Esophagus (tissue), 2 donors: ENCODE measurements around the gene MAPK4. TPM values are rescaled to one million over a fixed set of nuclear protein-coding genes. Genes with fewer than 3 reads are reported as not detected.

Experiments used
- H3K27ac ChIP-seq, 2 donors: one replicate each; pipeline ENCODE4 v1.5.1; 2013; ENCODE audit warnings: low read depth in 2 of 2, mild to moderate bottlenecking in 2 of 2, inconsistent platforms in 1 of 2, low read length in 1 of 2, moderate library complexity in 1 of 2
- H3K27me3 ChIP-seq, 2 donors: one replicate each; pipeline ENCODE4 v1.6.1; 2013; ENCODE audit warnings: low read length in 2 of 2, control low read depth in 1 of 2, mild to moderate bottlenecking in 1 of 2; ENCODE audit not compliant: insufficient read depth in 2 of 2, control insufficient read depth in 1 of 2
- H3K36me3 ChIP-seq, 2 donors: one replicate each; pipeline ENCODE4 v1.6.1; 2013; ENCODE audit warnings: low read length in 1 of 2; ENCODE audit not compliant: control insufficient read depth in 2 of 2, insufficient read depth in 2 of 2
- H3K4me1 ChIP-seq, 2 donors: one replicate each; pipeline ENCODE4 v1.6.1; 2013; ENCODE audit warnings: low read length in 1 of 2; ENCODE audit not compliant: control insufficient read depth in 2 of 2, insufficient read depth in 2 of 2
- H3K4me3 ChIP-seq, 2 donors: one replicate each; pipeline ENCODE4 v1.5.1; 2013; ENCODE audit warnings: low read length in 2 of 2, mild to moderate bottlenecking in 2 of 2, low read depth in 1 of 2, moderate library complexity in 1 of 2
- H3K9me3 ChIP-seq, 2 donors: one replicate each; pipeline ENCODE4 v1.6.1; 2013; ENCODE audit warnings: mild to moderate bottlenecking in 2 of 2, low read depth in 1 of 2, low read length in 1 of 2, moderate library complexity in 1 of 2; ENCODE audit not compliant: control insufficient read depth in 2 of 2, insufficient read depth in 1 of 2
- WGBS, 2 donors: extraction: QIAGEN DNeasy Blood & Tissue Kit; methylation state at CpG; one replicate each; pipeline ENCODE4 v1.1.7; 2013; 5-methylcytosine and 5-hydroxymethylcytosine counted together
- polyA plus RNA-seq, 2 donors: library from polyadenylated mRNA; stranded (reverse); fragments of 200-250 nt; gene quantifications; one replicate each; pipeline ENCODE4 v1.2.3, GENCODE V29; 2013
- donor health status: healthy with polysubstance abuse.
- donor health status: Bipolar disorder and iron deficiency.

The MAPK4 gene
- polyA plus RNA-seq, 2 donors = 0.16 to 0.65 TPM

DNA sequence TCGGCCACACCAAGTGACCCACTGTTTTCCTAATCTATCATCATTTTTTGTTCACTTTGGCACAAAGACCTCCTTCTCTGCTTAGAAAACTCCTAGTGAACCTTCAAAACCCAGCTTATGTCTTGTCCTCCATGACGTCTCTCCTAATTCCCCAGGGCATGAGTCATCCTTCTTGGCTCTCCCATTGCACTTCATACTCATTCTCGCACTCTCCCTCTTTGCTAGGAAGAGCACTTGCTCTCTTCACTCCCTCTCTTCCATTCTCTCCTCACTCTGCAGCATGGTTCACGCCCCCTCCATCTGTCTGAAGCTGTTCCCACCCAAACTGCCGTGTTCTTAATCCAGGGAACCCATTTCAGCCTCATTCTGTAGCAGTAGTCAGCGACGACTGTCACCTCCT is 156.0 kb downstream of the MAPK4 start:
- WGBS, 2 donors = 82 to 89% methylated on average over 7 of the region's 7 CpGs
- H3K27me3 ChIP-seq = no peaks in the 10 kb centered on the region
- H3K4me3 ChIP-seq = no peak overlapping the region
- H3K9me3 ChIP-seq = peaks cover 0 to 8% of the 10 kb centered on the region in 2 donors
- no peaks in the 10 kb centered on the region for H3K4me1 ChIP-seq
- H3K27ac ChIP-seq = no peak overlapping the region
- H3K36me3 ChIP-seq = no peaks in the 10 kb centered on the region

DNA sequence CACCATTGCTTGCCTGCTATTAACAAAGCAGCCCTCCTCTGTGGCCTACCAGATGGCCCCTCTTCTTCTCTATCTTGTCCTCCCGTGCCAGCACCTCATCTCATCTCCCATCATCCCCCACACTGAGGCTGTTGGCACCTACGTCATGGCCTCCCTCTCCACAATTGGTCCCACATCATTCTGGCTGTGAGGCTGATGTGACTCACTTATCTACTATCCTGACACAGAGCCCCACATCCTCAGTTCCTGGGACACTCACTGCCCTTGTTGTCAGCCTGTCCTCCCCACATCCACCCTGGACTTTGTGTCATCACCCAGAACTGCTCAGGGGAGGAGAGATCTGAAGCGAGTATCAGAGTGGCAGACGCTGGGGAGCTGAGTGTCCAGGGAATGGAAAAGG is 157.0 kb downstream of the MAPK4 start:
- no peak overlapping the region for H3K27ac ChIP-seq
- no peaks in the 10 kb centered on the region for H3K27me3 ChIP-seq
- peaks cover 0 to 8% of the 10 kb centered on the region in 2 donors for H3K9me3 ChIP-seq
- no peaks in the 10 kb centered on the region for H3K36me3 ChIP-seq
- H3K4me1 ChIP-seq = no peaks in the 10 kb centered on the region
- no peak overlapping the region for H3K4me3 ChIP-seq
- 87 to 89% methylated on average over 4 of the region's 4 CpGs for WGBS, 2 donors

DNA sequence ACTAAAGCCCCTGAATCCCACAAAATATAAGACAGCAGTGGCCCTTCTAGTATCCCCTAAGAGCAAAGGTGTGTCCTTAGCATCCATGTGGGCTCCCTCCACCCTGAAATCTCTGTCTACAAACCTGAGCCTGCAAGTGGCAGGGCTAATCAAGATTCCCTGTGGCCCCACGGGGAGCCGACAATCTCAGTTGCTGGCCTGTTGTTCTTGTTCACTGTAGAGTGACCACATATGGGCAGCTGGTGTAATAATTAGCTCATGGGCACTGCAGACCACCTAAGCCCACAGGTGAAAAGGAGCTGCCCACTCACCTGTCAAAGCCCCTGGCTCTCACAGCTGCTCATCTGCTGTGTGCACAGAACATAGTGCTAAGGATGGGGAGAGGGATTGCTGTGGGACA is 157.7 kb downstream of the MAPK4 start:
- no peaks in the 10 kb centered on the region for H3K4me1 ChIP-seq
- peaks cover 0 to 8% of the 10 kb centered on the region in 2 donors for H3K9me3 ChIP-seq
- H3K36me3 ChIP-seq = peaks cover 0 to 1% of the 10 kb centered on the region in 2 donors
- H3K27me3 ChIP-seq = no peaks in the 10 kb centered on the region
- 88 to 89% methylated on average over 2 of the region's 2 CpGs for WGBS, 2 donors
- H3K27ac ChIP-seq = no peak overlapping the region
- H3K4me3 ChIP-seq = no peak overlapping the region

DNA sequence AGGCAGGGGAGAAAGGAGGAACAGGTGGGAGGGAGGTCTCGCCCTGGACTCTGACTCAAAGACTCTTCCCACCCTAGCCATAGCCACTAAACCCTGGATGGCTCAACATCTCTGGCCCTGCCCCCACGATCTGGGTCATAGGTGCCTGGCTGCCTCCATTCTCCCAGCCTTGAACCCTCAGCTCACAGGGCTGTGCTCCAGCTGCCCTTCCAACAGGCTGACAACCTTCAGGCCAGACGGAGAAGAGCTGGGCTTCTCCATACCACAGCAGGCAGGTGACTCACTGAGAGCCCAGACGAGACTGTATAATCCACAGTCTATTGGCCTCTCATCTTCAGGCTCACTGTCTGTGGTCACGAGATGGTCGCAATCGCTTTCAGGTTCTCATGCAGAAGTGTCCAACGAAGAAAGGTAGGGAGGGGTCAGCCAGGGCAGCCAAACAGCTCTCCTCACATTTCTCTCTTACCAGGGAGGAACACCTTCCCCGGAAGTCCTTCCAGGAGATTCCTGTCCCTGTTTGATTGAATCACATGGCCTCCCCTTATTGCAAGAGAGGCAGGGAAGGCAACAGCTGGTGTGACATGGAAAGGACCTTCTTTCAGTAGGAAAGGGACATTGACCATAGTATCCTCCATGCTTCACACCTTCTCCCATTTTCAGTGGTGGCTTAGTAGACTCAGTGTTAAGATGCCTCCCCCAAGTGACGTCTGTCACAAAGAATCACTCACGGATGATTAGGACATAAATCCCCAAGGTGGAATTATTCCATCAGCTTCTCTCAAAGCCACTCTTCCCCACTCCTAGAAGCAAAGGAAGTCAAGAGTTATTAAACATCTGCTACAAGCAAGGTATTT is 159.8 kb downstream of the MAPK4 start:
- H3K36me3 ChIP-seq = peaks cover 0 to 1% of the 10 kb centered on the region in 2 donors
- no peaks in the 10 kb centered on the region for H3K4me1 ChIP-seq
- no peaks in the 10 kb centered on the region for H3K27me3 ChIP-seq
- 78 to 88% methylated on average over 11 of the region's 11 CpGs for WGBS, 2 donors
- no peak overlapping the region for H3K27ac ChIP-seq
- H3K9me3 ChIP-seq = peaks cover 0 to 8% of the 10 kb centered on the region in 2 donors
- H3K4me3 ChIP-seq = no peak overlapping the region

DNA sequence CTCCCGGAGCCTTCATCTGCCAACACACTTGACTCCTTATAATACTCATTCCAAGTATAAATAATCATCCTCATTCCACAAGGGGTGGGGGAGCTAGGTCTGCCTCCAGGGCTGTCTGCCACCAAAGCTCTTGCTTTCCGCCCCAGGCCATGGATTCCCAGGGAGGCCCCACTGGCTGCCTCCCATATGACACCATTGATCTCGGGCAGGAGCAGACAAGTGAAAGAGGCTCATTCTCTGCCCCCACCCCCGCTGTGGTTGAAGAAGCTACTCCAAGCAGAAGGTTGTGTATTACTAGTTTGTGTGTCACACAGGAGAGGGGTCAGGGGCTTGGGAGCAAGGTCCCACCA is 160.4 kb downstream of the MAPK4 start:
- H3K27me3 ChIP-seq = no peaks in the 10 kb centered on the region
- H3K4me3 ChIP-seq = no peak overlapping the region
- peaks cover 0 to 1% of the 10 kb centered on the region in 2 donors for H3K36me3 ChIP-seq
- H3K9me3 ChIP-seq = peaks cover 0 to 6% of the 10 kb centered on the region in 2 donors
- 74 to 78% methylated on average over 4 of the region's 4 CpGs for WGBS, 2 donors
- no peak overlapping the region for H3K27ac ChIP-seq
- no peaks in the 10 kb centered on the region for H3K4me1 ChIP-seq

DNA sequence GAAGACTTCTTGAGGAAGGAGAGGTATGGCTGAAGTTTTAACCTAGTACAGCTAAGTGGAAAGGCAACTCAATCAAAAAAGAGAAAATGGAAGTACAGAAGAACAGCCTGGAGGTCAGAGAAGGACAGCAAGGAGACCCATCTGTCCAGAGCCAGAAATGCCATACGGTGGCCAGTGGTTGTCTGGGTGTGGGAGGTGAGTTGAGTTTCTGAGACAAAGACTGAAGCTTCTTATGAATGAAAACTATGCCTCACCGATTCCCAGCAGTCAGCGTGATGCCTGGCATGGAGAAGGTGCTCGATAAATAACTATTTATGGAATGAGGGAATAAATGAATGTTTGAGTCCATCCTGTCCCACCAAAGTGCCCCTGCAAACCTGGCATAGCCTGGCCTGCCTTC is 161.1 kb downstream of the MAPK4 start:
- Histone ChIP-seq H3K36me3 (peaks cover 0 to 1% of the 10 kb centered on the region in 2 donors), H3K27me3 (no peaks in the 10 kb centered on the region), H3K27ac (no peak overlapping the region), H3K9me3 (peaks cover 0 to 6% of the 10 kb centered on the region in 2 donors), H3K4me1 (no peaks in the 10 kb centered on the region), H3K4me3 (no peak overlapping the region)
- 85 to 89% methylated on average over 4 of the region's 4 CpGs for WGBS, 2 donors

DNA sequence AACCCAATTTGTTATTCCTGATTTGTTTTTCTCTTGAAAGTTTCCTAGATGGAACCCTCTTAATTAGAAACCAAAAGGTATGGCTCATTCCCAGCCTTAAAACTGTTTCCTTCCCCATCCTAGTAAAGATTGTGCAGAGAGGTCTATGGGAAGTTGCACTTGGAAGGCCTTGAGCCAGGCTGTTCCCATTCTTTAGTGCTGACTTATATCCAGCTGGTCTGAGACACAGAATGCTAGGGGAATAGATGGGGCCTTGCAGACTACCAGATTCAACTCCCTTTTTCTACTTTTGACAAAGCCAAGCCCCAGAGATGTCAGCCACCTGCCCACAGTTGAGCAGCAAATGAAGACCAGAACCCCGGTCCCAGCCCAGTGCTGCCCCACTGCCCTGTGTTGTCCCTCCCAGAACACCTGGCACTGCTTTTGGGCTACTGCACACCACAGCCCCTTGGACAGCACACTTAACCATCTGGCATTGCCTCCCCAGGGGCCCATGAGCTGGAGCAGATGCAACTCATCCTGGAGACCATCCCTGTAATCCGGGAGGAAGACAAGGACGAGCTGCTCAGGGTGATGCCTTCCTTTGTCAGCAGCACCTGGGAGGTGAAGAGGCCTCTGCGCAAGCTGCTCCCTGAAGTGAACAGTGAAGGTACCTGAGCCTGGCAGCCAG is 161.7 kb downstream of the MAPK4 start:
- H3K9me3 ChIP-seq = peaks cover 0 to 3% of the 10 kb centered on the region in 2 donors
- no peaks in the 10 kb centered on the region for H3K27me3 ChIP-seq
- no peak overlapping the region for H3K27ac ChIP-seq
- no peak overlapping the region for H3K4me3 ChIP-seq
- WGBS, 2 donors = 86 to 87% methylated on average over 4 of the region's 4 CpGs
- peaks cover 0 to 1% of the 10 kb centered on the region in 2 donors for H3K36me3 ChIP-seq
- H3K4me1 ChIP-seq = no peaks in the 10 kb centered on the region

DNA sequence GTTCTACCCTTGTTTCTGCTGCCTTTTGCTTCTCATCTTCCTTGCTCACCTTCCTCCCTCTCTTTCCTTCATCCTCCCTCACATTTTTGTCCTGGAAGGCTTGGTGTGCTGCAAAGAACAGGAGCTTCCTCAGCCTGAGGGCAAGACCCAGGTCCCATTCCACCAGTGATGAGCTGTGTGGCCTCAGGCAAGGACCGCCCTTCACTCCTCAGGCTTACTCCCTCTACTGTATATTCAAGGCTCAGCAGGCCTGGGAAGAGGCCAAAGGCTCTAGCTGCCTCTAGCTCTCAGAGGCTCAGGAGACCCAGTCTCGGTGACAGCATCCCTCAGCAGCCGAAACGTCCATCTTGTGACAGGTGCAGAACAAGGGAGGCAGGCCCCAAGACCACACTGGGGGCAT is 162.4 kb downstream of the MAPK4 start:
- WGBS, 2 donors = 88 to 93% methylated on average over 4 of the region's 4 CpGs
- H3K27me3 ChIP-seq = no peaks in the 10 kb centered on the region
- no peak overlapping the region for H3K27ac ChIP-seq
- no peaks in the 10 kb centered on the region for H3K9me3 ChIP-seq
- H3K4me1 ChIP-seq = no peaks in the 10 kb centered on the region
- H3K4me3 ChIP-seq = no peak overlapping the region
- H3K36me3 ChIP-seq = peaks cover 0 to 1% of the 10 kb centered on the region in 2 donors

DNA sequence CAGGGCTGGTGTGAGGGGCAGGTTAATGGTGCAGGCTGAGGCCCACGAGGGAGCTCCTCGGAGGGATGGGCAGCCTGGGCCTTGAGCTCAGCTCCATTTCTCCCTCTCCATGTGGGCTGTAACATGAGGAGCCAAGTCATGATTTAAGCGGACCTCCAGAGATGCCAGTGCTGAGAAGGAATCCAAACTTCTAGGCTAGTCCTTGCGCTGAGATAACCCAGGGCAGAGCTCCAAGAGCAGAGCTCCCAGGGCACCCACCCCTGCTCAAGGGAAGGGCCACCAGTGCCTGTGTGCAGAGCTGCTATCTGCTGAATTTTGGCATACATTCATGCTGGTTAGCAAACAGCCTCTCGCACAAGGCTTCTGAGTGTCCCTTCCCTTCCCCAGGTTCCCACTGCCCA is 164.9 kb downstream of the MAPK4 start:
- Histone ChIP-seq H3K27ac (no peak overlapping the region), H3K27me3 (no peaks in the 10 kb centered on the region), H3K36me3 (peaks cover 0 to 1% of the 10 kb centered on the region in 2 donors), H3K4me3 (no peak overlapping the region), H3K4me1 (no peaks in the 10 kb centered on the region), H3K9me3 (no peaks in the 10 kb centered on the region)
- 69 to 79% methylated on average over 5 of the region's 5 CpGs for WGBS, 2 donors
